ENCODE data around the gene LRRFIP1. TPM values are rescaled to one million over a fixed set of nuclear protein-coding genes. Genes with fewer than 3 reads are reported as not detected.

Gene LRRFIP1
- total and polyA plus RNA-seq, 4 donors, result 79.7 to 194 (median 94.1) TPM

DNA sequence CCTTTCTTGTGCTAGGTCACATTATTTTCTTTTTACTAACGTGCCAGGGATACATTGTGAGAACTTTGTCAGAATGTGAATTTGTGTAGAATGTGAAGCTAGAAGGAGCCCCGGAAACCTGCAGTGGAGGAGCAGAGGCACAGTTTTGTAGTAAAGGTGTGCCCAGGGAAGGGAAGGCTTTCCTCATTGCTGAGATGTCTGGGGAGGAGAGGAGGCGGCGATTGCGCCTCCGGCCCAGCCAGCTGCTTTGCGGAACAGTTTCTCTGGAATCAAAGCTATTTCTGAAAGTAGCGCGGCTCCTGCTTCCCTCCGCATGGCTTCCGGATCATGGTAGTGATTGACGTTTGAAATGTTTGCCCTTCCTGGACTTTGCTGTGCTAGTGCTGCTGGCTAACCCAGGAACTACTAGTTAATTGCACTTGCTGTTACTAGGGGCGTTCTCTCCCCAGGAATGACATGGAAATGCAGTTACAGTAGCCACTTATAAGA lies 88.1 kb downstream of the LRRFIP1 start:
- Histone ChIP-seq H3K4me3 (no peak overlapping the region), H3K4me1 (ENCODE audit: control insufficient read depth in 5 of 5, insufficient read depth in 5 of 5, low read length in 5 of 5) (peaks cover 0 to 15% (median 12%) of the 10 kb centered on the region in 5 donors)
- no peak for TF ChIP-seq CTCF (IDR thresholded peaks at IDR 0.05; ENCODE audit: control extremely low read depth, extremely low read depth)

DNA sequence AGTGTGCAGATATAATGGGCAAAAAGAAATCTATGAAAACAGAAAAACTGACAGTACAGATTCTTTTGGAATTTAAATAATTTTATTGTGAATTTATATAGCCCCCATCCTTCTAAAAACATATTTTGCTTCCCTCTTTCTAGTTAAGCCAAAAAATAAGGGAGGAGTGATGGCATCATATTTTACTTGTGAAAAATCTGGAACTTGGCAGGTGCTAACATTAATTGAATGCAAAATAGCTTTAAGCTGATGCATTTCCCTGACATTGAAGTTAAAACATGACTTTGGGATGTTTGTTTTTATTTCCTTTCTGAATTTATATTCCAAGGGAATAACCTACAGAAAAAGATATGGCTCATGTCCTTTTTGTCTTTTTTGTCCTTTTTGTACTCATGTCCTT lies 88.6 kb downstream of the LRRFIP1 start:
- no peaks in the 10 kb centered on the region for H3K27me3 ChIP-seq (ENCODE audit: control insufficient read depth in 3 of 3, insufficient read depth in 3 of 3, low read length in 2 of 3)
- no peak overlapping the region for H3K9ac ChIP-seq (ENCODE audit: insufficient read depth in 1 of 2, low read length in 2 of 2)
- ATAC-seq (ENCODE audit: insufficient read depth, low FRiP score) (no peak), DNase-seq (no peak)
- peak overlapping the region in 1 of 2 donors; percentile 43 for H3K27ac ChIP-seq (ENCODE audit: low read depth in 1 of 2, low read length in 1 of 2)
- H3K9me3 ChIP-seq (ENCODE audit: control insufficient read depth in 4 of 4, insufficient read depth in 3 of 4, low read length in 3 of 4), result no peaks in the 10 kb centered on the region
- peaks cover 0 to 17% (median 14%) of the 10 kb centered on the region in 5 donors for H3K4me1 ChIP-seq (ENCODE audit: control insufficient read depth in 5 of 5, insufficient read depth in 5 of 5, low read length in 5 of 5)
- no peak overlapping the region for H3K4me3 ChIP-seq
- peaks cover 3 to 12% (median 8%) of the 10 kb centered on the region in 4 donors for H3K36me3 ChIP-seq (ENCODE audit: control insufficient read depth in 4 of 4, insufficient read depth in 4 of 4, low read length in 4 of 4)
- no peak for TF ChIP-seq CTCF (IDR thresholded peaks at IDR 0.05; ENCODE audit: control extremely low read depth, extremely low read depth)

More for the DNA sequence above, 88.1 kb downstream of the LRRFIP1 start:
- 18 to 22% methylated on average over 13 of the region's 13 CpGs for WGBS, 2 donors
- H3K9me3 ChIP-seq (ENCODE audit: control insufficient read depth in 4 of 4, insufficient read depth in 3 of 4, low read length in 3 of 4), result no peaks in the 10 kb centered on the region
- DNase-seq, result peak; percentile 47 to 63 (median 54)
- no peaks in the 10 kb centered on the region for H3K27me3 ChIP-seq (ENCODE audit: control insufficient read depth in 3 of 3, insufficient read depth in 3 of 3, low read length in 2 of 3)
- peak overlapping the region; percentile 43 to 91 for H3K27ac ChIP-seq (ENCODE audit: low read depth in 1 of 2, low read length in 1 of 2)
- H3K9ac ChIP-seq (ENCODE audit: insufficient read depth in 1 of 2, low read length in 2 of 2), result peak overlapping the region; percentile 2
- H3K36me3 ChIP-seq (ENCODE audit: control insufficient read depth in 4 of 4, insufficient read depth in 4 of 4, low read length in 4 of 4), result peaks cover 3 to 15% (median 11%) of the 10 kb centered on the region in 4 donors
- peak; percentile 55 for ATAC-seq (ENCODE audit: insufficient read depth, low FRiP score)

DNA sequence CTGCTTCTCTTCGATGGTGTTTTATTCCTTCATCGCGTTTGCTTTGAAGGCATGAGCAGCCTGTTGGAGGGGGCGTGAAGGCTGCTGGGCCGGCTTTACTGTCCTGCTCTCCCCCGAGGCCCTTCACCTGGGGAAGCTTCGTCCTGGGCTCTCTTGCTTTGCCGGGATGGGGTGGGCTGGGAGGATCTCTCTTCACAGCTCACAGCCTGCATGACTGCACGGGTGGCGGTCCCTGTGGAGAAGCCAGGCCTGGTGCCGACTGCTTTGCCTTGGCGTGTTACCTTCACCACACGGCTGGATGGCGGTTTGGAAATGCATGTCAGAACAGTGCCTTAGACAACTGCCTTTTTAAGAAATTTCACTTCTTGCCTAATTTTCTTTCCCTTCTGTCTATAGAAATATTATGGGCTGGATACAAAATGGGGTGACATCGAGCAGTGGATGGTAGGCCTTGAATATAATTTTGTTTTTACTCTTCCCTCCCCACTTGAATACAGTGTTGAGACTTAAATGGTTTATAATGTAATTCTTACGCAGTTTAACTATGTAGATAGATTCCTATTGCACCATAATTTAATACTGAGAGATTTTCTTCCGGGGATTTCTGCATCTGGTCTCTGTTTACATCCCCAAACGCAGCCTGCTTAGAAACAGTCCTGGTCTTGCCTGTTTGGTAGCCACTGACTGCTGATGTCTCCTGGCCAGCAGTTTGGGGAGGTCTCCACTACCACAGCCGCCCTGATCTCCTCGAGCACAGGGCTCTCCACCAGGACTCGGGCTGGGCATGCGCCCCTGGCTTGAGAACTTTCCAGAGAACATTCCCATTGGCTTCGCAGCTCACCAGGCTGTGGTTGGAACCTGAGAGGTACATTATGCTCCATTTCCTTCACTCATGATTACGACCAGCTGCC lies 90.2 kb downstream of the LRRFIP1 start:
- DNase-seq, result no peak
- WGBS, 2 donors, result 81 to 88% methylated on average over 24 of the region's 24 CpGs

More for the DNA sequence above, 90.2 kb downstream of the LRRFIP1 start:
- Histone ChIP-seq H3K36me3 (ENCODE audit: control insufficient read depth in 4 of 4, insufficient read depth in 4 of 4, low read length in 4 of 4) (peaks cover 0 to 9% (median 3%) of the 10 kb centered on the region in 4 donors), H3K27ac (ENCODE audit: low read depth in 1 of 2, low read length in 1 of 2) (peak overlapping the region in 1 of 2 donors; percentile 20), H3K9me3 (ENCODE audit: control insufficient read depth in 4 of 4, insufficient read depth in 3 of 4, low read length in 3 of 4) (no peaks in the 10 kb centered on the region), H3K4me1 (ENCODE audit: control insufficient read depth in 5 of 5, insufficient read depth in 5 of 5, low read length in 5 of 5) (peaks cover 0 to 20% (median 10%) of the 10 kb centered on the region in 5 donors), H3K9ac (ENCODE audit: insufficient read depth in 1 of 2, low read length in 2 of 2) (no peak overlapping the region), H3K4me3 (no peak overlapping the region), H3K27me3 (ENCODE audit: control insufficient read depth in 3 of 3, insufficient read depth in 3 of 3, low read length in 2 of 3) (no peaks in the 10 kb centered on the region)
- no peak for TF ChIP-seq CTCF (IDR thresholded peaks at IDR 0.05; ENCODE audit: control extremely low read depth, extremely low read depth)
- ATAC-seq (ENCODE audit: insufficient read depth, low FRiP score), result no peak
